Transverse colon (tissue), 4 donors: ENCODE data around the gene ATOH8.

Source experiments
- EP300 ChIP-seq: sonication (generic); formaldehyde crosslinking; IDR thresholded peaks from one replicate; pipeline ENCODE4 v1.6.1; 2017; ENCODE audit warnings: antibody characterized with exemption, low read depth
- POLR2A ChIP-seq: fragments of 450-650 bp; IDR thresholded peaks from one replicate; pipeline ENCODE4 v1.6.1; 2016; ENCODE audit warnings: antibody characterized with exemption, mild to moderate bottlenecking, moderate library complexity
- POLR2AphosphoS5 ChIP-seq, 3 donors: sonication (generic); formaldehyde crosslinking; IDR thresholded peaks; one replicate each; pipeline ENCODE4 v1.6.1; 2016; ENCODE audit warnings: antibody characterized with exemption in 3 of 3
- TF ChIP-seq, protein P1 (sequence below), 5 experiments: fragments of 200-600 bp in 3 of 5; fragments of 450-650 bp in 2 of 5; sonication (generic) in 3 of 5; IDR thresholded peaks; 1 replicate in 2 of 5; 2 replicates in 3 of 5; pipeline ENCODE4 v1.5.1; 2016 to 2017; ENCODE audit warnings: antibody characterized with exemption in 5 of 5, inconsistent platforms in 3 of 5, mild to moderate bottlenecking in 2 of 5, moderate library complexity in 1 of 5

DNA sequence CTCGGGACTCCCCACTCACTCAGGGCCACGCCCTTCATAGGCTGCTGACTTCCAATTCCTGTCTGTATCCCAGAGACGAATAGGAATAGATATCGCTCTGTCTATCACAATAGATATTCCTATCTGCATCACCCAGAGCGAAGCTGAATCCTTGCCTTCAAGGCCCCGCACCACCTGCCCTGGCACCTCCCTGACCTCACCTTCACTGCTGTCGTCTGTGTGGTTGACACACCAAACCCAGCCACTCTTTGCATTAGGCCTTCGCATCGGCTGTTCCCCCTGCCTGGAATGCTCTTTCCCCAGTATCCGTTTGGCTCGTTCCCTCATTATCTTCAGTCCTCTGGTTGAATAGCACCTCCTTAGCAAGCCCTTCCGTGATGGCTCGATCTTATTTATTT, 43.5 kb downstream of the ATOH8 start:
- TF ChIP-seq, protein P1, sequence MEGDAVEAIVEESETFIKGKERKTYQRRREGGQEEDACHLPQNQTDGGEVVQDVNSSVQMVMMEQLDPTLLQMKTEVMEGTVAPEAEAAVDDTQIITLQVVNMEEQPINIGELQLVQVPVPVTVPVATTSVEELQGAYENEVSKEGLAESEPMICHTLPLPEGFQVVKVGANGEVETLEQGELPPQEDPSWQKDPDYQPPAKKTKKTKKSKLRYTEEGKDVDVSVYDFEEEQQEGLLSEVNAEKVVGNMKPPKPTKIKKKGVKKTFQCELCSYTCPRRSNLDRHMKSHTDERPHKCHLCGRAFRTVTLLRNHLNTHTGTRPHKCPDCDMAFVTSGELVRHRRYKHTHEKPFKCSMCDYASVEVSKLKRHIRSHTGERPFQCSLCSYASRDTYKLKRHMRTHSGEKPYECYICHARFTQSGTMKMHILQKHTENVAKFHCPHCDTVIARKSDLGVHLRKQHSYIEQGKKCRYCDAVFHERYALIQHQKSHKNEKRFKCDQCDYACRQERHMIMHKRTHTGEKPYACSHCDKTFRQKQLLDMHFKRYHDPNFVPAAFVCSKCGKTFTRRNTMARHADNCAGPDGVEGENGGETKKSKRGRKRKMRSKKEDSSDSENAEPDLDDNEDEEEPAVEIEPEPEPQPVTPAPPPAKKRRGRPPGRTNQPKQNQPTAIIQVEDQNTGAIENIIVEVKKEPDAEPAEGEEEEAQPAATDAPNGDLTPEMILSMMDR (IDR thresholded peaks at IDR 0.05) = no peak
- TF ChIP-seq POLR2A = no peak
- no peak for TF ChIP-seq POLR2AphosphoS5 (IDR thresholded peaks at IDR 0.05)
- TF ChIP-seq EP300 = no peak
